ENCODE results near the gene TAF11L11.
A peak's percentile ranks its signal among the peaks of the same experiment; 100 is the strongest.
"Not testable (repeated sequence)": the region's sequence is repeated elsewhere in the genome, so short reads cannot be mapped to it uniquely, and the experiment has no call there.

The TAF11L11 gene

DNA sequence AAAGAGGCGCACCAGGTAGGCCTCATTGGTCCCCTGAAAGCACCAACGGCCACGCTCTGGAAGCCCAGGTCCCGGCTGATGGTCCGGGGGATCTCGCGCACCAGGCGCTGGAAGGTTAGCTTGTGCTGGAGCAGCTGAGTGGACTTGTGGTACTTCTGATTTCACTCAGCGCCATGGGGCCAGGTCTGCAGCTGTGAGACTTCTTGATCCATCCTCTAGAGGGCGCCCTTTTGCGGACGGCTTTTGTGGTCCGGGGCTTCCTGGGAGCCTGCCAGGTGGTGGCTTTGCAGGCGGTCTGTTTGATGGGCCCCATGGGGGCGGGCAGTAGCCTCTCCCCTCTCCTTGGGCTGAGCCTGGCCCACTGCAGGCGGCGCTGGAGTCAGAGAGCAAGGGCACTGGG is 16.6 kb downstream of the TAF11L11 start:
- Histone ChIP-seq H3K4me1 (peaks cover 0 to 16% (median 10%) of the 10 kb centered on the region in 10 experiments; a peak in 14 of 20 replicates), H3K36me3 (no peaks in the 10 kb centered on the region), H3K4me2 (peak overlapping the region in 9 of 11 experiments; percentile 31 to 69 (median 53); a peak in 18 of 22 replicates), H3K27me3 (peaks cover 0 to 4% (median 0%) of the 10 kb centered on the region in 11 experiments; a peak in 4 of 22 replicates), H3K9me3 (replicated peaks in 1 of 11) (0 out of 22 replicates have a peak, but pooled peaks cover 0 to 4% (median 0%) of the 10 kb centered on the region in 11 experiments), H3K9ac (no peak overlapping the region), H4K20me1 (no peaks in the 10 kb centered on the region), H3K27ac (no peak overlapping the region), H3K4me3 (no peak overlapping the region)
- no peak for TF ChIP-seq Cebpa-rat (IDR thresholded peaks at IDR 0.05)

DNA sequence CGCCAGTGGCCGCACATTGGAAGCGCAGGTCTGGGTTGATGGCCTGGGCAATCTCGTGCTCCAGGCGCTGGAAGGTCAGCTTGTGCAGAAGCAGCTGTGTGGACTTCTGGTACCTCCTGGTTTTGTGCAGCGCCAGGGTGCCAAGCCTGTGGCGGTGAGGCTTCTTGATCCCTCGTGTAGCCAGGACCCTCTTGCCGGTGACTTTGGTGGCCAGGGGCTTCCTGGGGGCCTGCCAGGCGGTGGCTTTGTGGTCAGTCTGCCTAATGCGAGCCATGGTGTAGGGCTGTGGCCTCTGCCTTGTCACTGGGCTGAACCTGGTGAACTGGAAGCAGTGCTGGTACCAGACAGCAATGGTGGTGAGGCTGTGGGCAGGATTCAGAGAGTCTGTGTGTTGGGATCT is 21.7 kb downstream of the TAF11L11 start:
- Histone ChIP-seq H3K4me3 (no peak overlapping the region), H4K20me1 (no peaks in the 10 kb centered on the region), H3K27ac (no peak overlapping the region), H3K4me1 (peaks cover 0 to 2% (median 1%) of the 10 kb centered on the region in 10 experiments; a peak in 14 of 20 replicates), H3K27me3 (peaks cover 0 to 3% (median 0%) of the 10 kb centered on the region in 11 experiments; a peak in 3 of 22 replicates), H3K9me3 (replicated peaks in 1 of 11) (0 out of 22 replicates have a peak, but pooled peaks cover 0 to 2% (median 0%) of the 10 kb centered on the region in 11 experiments), H3K9ac (no peak overlapping the region), H3K4me2 (no peak overlapping the region), H3K36me3 (no peaks in the 10 kb centered on the region)
- no peak for TF ChIP-seq Cebpa-rat (IDR thresholded peaks at IDR 0.05)

DNA sequence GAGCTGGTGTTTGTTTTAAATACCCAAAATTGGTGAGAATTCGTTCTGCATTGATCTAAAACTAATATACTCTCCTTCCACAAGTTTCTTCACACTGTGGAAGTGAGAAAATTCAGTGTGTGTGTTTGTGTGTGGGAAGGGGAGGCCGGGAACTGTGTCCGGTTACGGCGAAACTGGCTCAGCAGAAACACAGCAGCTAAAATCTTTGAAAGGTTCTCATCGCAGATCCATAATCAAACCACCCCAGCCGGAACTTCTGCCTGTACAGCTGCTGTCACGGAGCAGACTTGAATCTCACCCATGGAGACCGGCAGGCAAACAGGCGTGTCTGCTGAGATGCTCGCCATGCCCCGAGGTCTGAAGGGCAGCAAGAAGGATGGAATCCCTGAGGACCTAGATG is 27.8 kb downstream of the TAF11L11 start, which contains the start of gene TAF11L13:
TAF11L13 (plus strand) TSS at position 301 of the 400 bp plus-strand sequence.
- not testable (repeated sequence) for H3K27me3 ChIP-seq; H3K9ac ChIP-seq; H3K4me1 ChIP-seq; H3K4me2 ChIP-seq; H3K4me3 ChIP-seq; H3K9me3 ChIP-seq (replicated peaks in 1 of 11); H3K27ac ChIP-seq; H3K36me3 ChIP-seq; H4K20me1 ChIP-seq

DNA sequence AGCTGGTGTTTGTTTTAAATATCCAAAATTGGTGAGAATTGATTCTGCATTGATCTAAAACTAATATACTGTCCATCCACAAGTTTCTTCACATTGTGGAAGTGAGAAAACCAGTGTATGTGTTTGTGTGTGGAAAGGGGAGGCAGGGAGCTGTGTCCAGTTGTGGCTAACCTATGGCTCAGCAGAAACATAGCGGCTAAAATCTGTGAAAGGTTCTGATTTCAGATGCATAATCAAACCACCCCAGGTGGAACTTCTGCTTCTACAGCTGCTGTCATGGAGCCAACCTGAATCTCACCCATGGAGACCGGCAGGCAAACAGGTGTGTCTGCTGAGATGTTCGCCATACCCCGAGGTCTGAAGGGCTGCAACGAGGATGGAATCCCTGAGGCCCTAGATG is 30.2 kb downstream of the TAF11L11 start, which contains the start of gene TAF11L14:
TAF11L14 (plus strand) TSS at position 301 of the 400 bp plus-strand sequence.
- no peak within 1 kb of the TSS for H3K4me3 ChIP-seq
- TF ChIP-seq Cebpa-rat (IDR thresholded peaks at IDR 0.05) = no peak
- no peaks in the 10 kb centered on the region for H4K20me1 ChIP-seq
- no peaks in the 10 kb centered on the region for H3K4me1 ChIP-seq
- no peak within 1 kb of the TSS for H3K4me2 ChIP-seq
- no peaks in the 10 kb centered on the region for H3K36me3 ChIP-seq
- H3K27me3 ChIP-seq = no peaks in the 10 kb centered on the region
- no peak within 1 kb of the TSS for H3K9ac ChIP-seq
- H3K27ac ChIP-seq = no peak within 1 kb of the TSS
- H3K9me3 ChIP-seq (replicated peaks in 1 of 11) = no peaks in the 10 kb centered on the region

DNA sequence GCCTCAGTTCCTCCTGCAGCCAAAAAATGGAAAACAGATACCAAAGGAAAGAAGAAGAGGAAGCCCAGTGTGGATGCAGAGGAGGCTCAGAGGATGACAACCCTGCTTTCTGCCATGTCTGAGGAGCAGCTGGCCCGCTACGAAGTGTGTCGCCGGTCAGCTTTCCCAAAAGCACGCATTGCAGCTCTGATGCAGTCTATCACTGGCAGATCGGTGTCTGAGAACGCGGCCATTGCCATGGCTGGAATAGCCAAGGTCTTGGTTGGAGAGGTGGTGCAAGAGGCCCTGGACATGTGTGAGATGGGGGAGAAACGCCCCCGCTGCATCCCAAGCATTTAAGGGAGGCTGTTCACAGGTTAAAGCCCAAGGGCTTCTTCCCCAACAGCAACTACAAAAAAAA is 45.2 kb downstream of the TAF11L11 start:
- not testable (repeated sequence) for H3K27ac ChIP-seq; H3K4me3 ChIP-seq; H3K4me2 ChIP-seq; H4K20me1 ChIP-seq; H3K27me3 ChIP-seq; H3K9ac ChIP-seq; H3K36me3 ChIP-seq; H3K4me1 ChIP-seq; H3K9me3 ChIP-seq (replicated peaks in 1 of 11)

DNA sequence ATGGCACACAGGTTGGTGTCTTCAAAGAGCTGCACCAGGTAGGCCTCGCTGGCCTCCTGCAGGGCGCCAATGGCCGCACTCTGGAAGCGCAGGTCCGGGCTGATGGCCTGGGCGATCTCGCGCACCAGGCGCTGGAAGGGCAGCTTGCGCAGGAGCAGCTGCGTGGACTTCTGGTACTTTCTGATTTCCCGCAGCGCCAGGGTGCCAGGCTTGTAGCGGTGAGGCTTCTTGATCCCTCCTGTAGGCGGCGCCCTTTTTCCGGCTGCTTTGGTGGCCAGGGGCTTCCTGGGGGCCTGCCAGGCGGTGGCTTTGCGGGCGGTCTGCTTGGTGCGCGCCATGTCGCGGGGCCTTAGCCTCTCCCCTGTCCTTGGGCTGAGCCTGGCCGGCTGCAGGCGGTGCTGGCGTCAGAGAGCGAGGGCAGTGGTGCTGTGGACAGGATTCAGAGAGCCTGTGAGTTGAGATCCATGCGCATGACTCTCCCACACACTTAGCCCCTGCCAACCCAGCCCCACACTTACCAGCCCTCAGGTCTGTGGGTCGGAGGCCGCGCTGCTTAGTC is 51.3 kb downstream of the TAF11L11 start:
- not testable (repeated sequence) for H4K20me1 ChIP-seq, H3K27me3 ChIP-seq, H3K9ac ChIP-seq, H3K4me1 ChIP-seq, H3K27ac ChIP-seq, H3K4me2 ChIP-seq, H3K4me3 ChIP-seq, H3K36me3 ChIP-seq
- H3K9me3 ChIP-seq (replicated peaks in 1 of 11) = peaks cover 0 to 16% (median 5%) of the 10 kb centered on the region in 11 experiments; a peak in 5 of 22 replicates

Data from BLaER1 treated with 17β-estradiol and CSF1 and Interleukin-3, amounts not matched to agents 10 nM and 100 nM (cell line).